Liver (tissue), 3 donors: ENCODE measurements around the gene ALPK3.

Experiments used
- FOXA1 ChIP-seq: IDR thresholded peaks from 2 replicates; pipeline ENCODE4 v1.6.1; 2016; ENCODE audit warnings: antibody characterized with exemption
- JUND ChIP-seq, 2 donors: IDR thresholded peaks; 2 replicates each; pipeline ENCODE4 v1.6.1; 2016; ENCODE audit warnings: antibody characterized with exemption in 2 of 2
- TAF1 ChIP-seq: conservative IDR thresholded peaks from 2 replicates; pipeline ENCODE4 v1.6.1; 2016; ENCODE audit warnings: antibody characterized with exemption, mild to moderate bottlenecking
- YY1 ChIP-seq: IDR thresholded peaks from 2 replicates; pipeline ENCODE4 v1.6.1; 2016; ENCODE audit warnings: antibody characterized with exemption, mild to moderate bottlenecking
- TF ChIP-seq, protein P1 (sequence below): fragments of 150-350 bp; IDR thresholded peaks from 2 replicates; pipeline ENCODE4 v1.5.1; 2017; ENCODE audit warnings: improper control_type of control experiment, low read depth, low read length; ENCODE audit not compliant: missing input control
- TF ChIP-seq, protein P2 (sequence below): IDR thresholded peaks from 2 replicates; pipeline ENCODE4 v1.6.1; 2016; ENCODE audit warnings: antibody characterized with exemption
- donor health status: healthy.
- donor health status: healthy.

DNA sequence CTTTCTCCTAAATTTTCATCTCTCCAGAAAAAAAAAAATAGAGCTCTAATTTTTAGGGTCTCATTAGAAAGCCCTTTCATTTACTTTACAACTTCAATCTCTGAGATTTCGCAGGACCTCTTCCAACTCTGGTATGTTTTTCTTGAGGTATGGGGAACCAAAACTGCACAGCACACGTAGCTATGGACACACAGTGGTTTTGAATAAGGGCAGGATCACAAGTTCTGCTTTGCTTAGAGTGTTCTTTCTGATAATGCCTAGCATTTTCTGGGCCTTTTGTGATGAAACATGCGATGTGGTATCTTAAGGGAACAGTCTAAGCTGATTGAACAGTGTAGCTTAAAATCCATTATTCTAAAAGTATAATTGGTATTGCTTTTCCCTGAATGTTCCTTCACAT is 43.4 kb upstream of the ALPK3 start:
- TF ChIP-seq, protein P1, sequence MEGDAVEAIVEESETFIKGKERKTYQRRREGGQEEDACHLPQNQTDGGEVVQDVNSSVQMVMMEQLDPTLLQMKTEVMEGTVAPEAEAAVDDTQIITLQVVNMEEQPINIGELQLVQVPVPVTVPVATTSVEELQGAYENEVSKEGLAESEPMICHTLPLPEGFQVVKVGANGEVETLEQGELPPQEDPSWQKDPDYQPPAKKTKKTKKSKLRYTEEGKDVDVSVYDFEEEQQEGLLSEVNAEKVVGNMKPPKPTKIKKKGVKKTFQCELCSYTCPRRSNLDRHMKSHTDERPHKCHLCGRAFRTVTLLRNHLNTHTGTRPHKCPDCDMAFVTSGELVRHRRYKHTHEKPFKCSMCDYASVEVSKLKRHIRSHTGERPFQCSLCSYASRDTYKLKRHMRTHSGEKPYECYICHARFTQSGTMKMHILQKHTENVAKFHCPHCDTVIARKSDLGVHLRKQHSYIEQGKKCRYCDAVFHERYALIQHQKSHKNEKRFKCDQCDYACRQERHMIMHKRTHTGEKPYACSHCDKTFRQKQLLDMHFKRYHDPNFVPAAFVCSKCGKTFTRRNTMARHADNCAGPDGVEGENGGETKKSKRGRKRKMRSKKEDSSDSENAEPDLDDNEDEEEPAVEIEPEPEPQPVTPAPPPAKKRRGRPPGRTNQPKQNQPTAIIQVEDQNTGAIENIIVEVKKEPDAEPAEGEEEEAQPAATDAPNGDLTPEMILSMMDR = no peak
- TF ChIP-seq, protein P2, sequence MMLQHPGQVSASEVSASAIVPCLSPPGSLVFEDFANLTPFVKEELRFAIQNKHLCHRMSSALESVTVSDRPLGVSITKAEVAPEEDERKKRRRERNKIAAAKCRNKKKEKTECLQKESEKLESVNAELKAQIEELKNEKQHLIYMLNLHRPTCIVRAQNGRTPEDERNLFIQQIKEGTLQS = no peak
- no peak for TF ChIP-seq TAF1
- no peak for TF ChIP-seq YY1
- TF ChIP-seq FOXA1 = no peak
- no peak for TF ChIP-seq JUND (IDR thresholded peaks at IDR 0.05)
